H1 (cell line): Measurements from ENCODE around the gene SLC25A42. TPM values are rescaled to one million over a fixed set of nuclear protein-coding genes. Genes with fewer than 3 reads are reported as not detected.

Experiments
- ASH2L ChIP-seq: fragments of 200-600, 300-600 bp; sonication (generic); IDR thresholded peaks from one replicate; pipeline ENCODE4 v1.7.1; 2017; ENCODE audit warnings: low read length
- CBX5 ChIP-seq: fragments of 300-800, 300-1000 bp; sonication (generic); IDR thresholded peaks from 2 replicates; pipeline ENCODE4 v1.7.1; 2016; ENCODE audit warnings: antibody characterized with exemption, low read length, low read depth
- CREB1 ChIP-seq: IDR thresholded peaks from 2 replicates; pipeline ENCODE4 v1.6.1; 2012; ENCODE audit warnings: inconsistent platforms
- HDAC2 ChIP-seq, 2 experiments: fragments of 300-600 bp in 1 of 2; sonication (generic) in 1 of 2; IDR thresholded peaks; 2 replicates each; pipeline ENCODE4 v1.6.1; 2011 to 2012; ENCODE audit warnings: low read depth in 2 of 2, low read length in 2 of 2, mild to moderate bottlenecking in 2 of 2, moderate library complexity in 2 of 2, borderline replicate concordance in 1 of 2, inconsistent platforms in 1 of 2
- JUND ChIP-seq: IDR thresholded peaks from 2 replicates; pipeline ENCODE4 v1.6.1; 2011; ENCODE audit warnings: mild to moderate bottlenecking, improper control_type of control experiment, low read length
- RXRA ChIP-seq: IDR thresholded peaks from 2 replicates; pipeline ENCODE4 v1.6.1; 2011; ENCODE audit warnings: low read depth, mild to moderate bottlenecking, low read length, moderate library complexity; ENCODE audit not compliant: insufficient read depth
- SP1 ChIP-seq: IDR thresholded peaks from 2 replicates; pipeline ENCODE4 v1.6.1; 2011; ENCODE audit warnings: low read depth, low read length
- TEAD4 ChIP-seq: IDR thresholded peaks from 2 replicates; pipeline ENCODE4 v1.6.1; 2012; ENCODE audit warnings: low read depth, low read length, inconsistent platforms, mixed read lengths
- polyA plus RNA-seq, 7 experiments: library from polyadenylated mRNA; depleted of rRNA in 3 of 7; stranded (reverse) in 5 of 7; unstranded in 2 of 7; fragments of >200 nt in 5 of 7; fragments of 200-250 nt in 2 of 7; gene quantifications; 1 replicate in 5 of 7; 2 replicates in 1 of 7; 4 replicates in 1 of 7; pipeline versions ENCODE4 v1.2.1 to v1.2.3, GENCODE V29; 2011 to 2013; ENCODE audit warnings: missing spikeins in 2 of 7, mixed read lengths in 2 of 7
- total RNA-seq: library from RNA; stranded (reverse); fragmentation: NEBNext Ultra II Directional; extraction: Animal tissue kit (Norgen Biotek cat#: 25700); gene quantifications from 2 replicates; pipeline ENCODE4 v1.2.1, GENCODE V29; 2021
- TF ChIP-seq, protein P1 (sequence below): fragments of 300-600 bp; sonication (generic); IDR thresholded peaks from 2 replicates; pipeline ENCODE4 v1.7.1; 2012; ENCODE audit warnings: low read length, moderate library complexity, mild to moderate bottlenecking, inconsistent platforms; ENCODE audit not compliant: insufficient replicate concordance

Gene SLC25A42
- total and polyA plus RNA-seq, 2 of the 8 experiments (the other 6 are each of a cell fraction or from before 2014, with no cell fraction given): 5.9 to 6.2 TPM

DNA sequence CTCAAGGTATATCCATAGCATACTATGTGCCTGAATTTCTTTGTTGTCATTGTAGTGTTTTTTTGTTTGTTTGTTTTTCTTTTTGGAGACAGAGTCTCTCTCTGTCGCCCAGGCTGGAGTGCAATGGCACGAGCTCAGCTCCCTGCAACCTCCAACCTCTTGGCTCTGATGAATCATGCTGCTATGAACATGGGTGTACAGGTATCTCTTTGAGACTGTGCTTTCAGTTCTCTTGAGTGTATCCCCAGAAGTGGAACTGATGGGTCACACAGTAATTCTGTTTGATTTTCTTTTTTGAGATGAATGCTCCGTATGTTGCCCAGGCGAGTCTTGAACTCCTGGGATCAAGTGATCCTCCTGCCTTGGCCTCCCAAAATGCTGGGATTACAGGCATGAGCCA is 13.7 kb upstream of the SLC25A42 start (continued):
- TF ChIP-seq, protein P1, sequence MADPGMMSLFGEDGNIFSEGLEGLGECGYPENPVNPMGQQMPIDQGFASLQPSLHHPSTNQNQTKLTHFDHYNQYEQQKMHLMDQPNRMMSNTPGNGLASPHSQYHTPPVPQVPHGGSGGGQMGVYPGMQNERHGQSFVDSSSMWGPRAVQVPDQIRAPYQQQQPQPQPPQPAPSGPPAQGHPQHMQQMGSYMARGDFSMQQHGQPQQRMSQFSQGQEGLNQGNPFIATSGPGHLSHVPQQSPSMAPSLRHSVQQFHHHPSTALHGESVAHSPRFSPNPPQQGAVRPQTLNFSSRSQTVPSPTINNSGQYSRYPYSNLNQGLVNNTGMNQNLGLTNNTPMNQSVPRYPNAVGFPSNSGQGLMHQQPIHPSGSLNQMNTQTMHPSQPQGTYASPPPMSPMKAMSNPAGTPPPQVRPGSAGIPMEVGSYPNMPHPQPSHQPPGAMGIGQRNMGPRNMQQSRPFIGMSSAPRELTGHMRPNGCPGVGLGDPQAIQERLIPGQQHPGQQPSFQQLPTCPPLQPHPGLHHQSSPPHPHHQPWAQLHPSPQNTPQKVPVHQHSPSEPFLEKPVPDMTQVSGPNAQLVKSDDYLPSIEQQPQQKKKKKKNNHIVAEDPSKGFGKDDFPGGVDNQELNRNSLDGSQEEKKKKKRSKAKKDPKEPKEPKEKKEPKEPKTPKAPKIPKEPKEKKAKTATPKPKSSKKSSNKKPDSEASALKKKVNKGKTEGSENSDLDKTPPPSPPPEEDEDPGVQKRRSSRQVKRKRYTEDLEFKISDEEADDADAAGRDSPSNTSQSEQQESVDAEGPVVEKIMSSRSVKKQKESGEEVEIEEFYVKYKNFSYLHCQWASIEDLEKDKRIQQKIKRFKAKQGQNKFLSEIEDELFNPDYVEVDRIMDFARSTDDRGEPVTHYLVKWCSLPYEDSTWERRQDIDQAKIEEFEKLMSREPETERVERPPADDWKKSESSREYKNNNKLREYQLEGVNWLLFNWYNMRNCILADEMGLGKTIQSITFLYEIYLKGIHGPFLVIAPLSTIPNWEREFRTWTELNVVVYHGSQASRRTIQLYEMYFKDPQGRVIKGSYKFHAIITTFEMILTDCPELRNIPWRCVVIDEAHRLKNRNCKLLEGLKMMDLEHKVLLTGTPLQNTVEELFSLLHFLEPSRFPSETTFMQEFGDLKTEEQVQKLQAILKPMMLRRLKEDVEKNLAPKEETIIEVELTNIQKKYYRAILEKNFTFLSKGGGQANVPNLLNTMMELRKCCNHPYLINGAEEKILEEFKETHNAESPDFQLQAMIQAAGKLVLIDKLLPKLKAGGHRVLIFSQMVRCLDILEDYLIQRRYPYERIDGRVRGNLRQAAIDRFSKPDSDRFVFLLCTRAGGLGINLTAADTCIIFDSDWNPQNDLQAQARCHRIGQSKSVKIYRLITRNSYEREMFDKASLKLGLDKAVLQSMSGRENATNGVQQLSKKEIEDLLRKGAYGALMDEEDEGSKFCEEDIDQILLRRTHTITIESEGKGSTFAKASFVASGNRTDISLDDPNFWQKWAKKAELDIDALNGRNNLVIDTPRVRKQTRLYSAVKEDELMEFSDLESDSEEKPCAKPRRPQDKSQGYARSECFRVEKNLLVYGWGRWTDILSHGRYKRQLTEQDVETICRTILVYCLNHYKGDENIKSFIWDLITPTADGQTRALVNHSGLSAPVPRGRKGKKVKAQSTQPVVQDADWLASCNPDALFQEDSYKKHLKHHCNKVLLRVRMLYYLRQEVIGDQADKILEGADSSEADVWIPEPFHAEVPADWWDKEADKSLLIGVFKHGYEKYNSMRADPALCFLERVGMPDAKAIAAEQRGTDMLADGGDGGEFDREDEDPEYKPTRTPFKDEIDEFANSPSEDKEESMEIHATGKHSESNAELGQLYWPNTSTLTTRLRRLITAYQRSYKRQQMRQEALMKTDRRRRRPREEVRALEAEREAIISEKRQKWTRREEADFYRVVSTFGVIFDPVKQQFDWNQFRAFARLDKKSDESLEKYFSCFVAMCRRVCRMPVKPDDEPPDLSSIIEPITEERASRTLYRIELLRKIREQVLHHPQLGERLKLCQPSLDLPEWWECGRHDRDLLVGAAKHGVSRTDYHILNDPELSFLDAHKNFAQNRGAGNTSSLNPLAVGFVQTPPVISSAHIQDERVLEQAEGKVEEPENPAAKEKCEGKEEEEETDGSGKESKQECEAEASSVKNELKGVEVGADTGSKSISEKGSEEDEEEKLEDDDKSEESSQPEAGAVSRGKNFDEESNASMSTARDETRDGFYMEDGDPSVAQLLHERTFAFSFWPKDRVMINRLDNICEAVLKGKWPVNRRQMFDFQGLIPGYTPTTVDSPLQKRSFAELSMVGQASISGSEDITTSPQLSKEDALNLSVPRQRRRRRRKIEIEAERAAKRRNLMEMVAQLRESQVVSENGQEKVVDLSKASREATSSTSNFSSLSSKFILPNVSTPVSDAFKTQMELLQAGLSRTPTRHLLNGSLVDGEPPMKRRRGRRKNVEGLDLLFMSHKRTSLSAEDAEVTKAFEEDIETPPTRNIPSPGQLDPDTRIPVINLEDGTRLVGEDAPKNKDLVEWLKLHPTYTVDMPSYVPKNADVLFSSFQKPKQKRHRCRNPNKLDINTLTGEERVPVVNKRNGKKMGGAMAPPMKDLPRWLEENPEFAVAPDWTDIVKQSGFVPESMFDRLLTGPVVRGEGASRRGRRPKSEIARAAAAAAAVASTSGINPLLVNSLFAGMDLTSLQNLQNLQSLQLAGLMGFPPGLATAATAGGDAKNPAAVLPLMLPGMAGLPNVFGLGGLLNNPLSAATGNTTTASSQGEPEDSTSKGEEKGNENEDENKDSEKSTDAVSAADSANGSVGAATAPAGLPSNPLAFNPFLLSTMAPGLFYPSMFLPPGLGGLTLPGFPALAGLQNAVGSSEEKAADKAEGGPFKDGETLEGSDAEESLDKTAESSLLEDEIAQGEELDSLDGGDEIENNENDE: no peak
- TF ChIP-seq RXRA: no peak
- TF ChIP-seq TEAD4: no peak
- no peak for TF ChIP-seq CREB1
- no peak for TF ChIP-seq JUND
- TF ChIP-seq SP1: no peak
- TF ChIP-seq ASH2L: no peak
- no peak for TF ChIP-seq CBX5
- TF ChIP-seq HDAC2 (IDR thresholded peaks at IDR 0.05; ENCODE audit: borderline replicate concordance in 1 of 2, low read depth in 2 of 2, low read length in 2 of 2): no peak
- TF ChIP-seq, all 59 proteins: peak for 0
